Measurements from ENCODE around the gene MCC.

MCC gene

DNA sequence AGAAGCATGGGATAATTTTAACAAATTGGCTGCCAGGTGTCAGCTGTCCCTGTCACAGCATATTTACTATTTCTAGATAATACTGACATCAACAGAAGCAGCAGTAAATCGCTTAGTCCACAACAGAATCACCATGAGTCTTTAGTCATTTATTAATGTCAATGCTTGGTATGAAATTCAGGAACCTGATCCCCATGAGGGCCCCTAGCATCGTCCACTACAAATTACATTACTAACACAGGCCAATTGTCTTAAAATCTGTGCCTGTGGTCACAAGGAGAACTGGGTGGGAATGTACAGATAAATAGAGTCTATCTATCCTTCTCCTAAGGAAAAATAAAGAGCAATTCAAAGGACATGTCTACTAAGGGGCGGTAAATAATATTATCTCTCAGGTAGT lies 129.6 kb downstream of the MCC start:
- DNase-seq = no peak

DNA sequence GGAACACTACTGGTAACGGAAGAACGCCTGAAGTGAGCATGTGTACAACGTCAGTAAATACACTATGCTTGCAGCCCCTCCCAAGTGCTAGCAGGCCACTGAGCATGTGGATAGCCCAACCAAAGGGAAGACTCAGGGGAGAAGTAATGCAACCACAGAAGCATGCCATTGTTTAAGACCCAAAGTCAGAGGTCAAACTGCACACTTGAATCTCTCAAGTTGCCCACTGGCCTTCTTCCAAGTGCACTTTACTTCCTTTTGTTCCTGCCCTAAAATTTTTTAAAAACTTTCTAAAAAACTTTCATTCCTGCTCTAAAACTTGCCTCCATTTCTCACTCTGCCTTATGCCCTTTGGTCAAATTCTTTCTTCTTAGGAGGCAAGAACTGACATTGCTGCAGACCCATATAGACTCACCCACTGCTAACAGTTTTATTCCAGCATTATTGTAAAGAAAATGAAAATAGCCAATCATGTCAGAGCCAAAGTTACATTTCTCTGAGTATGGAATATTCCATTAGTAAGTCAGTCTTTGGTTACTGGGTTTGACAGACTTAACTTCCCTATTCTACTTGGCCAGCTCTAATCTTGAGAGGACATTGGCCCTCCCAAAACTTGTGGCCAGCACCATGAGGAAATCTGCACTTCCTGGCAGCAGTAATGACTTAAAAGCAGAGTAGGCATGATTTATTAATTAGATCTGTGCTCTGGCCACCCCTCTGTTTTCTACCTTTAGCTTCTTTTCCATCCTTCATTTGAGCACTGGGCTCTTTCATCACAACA lies 130.4 kb downstream of the MCC start:
- DNase-seq = no peak

GRCh38 chr5:113356487-113356886 lies 131.8 kb downstream of the MCC start:
- DNase-seq = no peak

GRCh38 chr5:113354055-113354454 lies 134.2 kb downstream of the MCC start:
- DNase-seq = no peak

- DNase-seq = no peak
These were observed 140.7 kb downstream of the MCC start for GRCh38 chr5:113347572-113347971.

- DNase-seq = no peak
These were observed 143.0 kb downstream of the MCC start for GRCh38 chr5:113344973-113345940.

DNA sequence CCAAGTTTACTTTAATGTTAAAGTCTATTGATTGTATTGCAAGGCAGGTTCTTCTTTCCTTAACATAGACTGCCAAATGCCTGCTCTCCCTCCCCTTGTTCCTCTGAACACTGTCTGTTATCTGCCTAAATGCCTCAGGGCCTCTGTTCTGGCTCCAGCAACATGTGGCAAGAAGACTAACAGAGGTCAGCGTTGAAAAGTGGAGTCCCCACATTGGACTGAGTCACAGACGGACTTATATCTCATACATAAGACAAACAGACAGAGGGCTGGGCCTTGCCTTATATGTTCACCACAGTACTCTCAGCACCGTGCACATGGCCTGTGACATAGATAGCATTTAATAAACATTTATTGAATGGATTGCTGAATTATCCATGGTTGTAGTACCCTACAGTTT lies 144.9 kb downstream of the MCC start:
- no peak for DNase-seq

- no peak for DNase-seq
These were observed 147.7 kb downstream of the MCC start for GRCh38 chr5:113340537-113340936.

DNA sequence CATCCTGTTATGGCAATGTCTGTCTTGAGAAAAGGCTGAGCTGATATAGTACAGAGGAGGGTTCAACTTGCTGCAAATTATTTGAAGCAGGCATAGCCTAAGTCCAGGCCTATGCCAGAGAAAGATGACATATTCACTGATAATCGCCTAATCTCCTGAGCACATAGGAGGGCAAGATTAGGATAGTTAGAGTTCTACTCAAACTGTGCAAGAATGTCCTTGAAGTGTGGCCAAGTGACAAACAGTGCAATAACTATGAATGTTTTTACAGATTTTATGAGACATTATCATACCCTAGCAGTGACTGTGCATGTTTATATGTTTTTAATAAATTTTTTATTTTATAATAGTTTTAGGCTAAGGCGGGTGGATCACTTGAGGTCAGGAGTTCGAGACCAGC lies 149.6 kb downstream of the MCC start:
- DNase-seq = no peak

- no peak for DNase-seq
These were observed 150.5 kb downstream of the MCC start for GRCh38 chr5:113337515-113338415.

DNA sequence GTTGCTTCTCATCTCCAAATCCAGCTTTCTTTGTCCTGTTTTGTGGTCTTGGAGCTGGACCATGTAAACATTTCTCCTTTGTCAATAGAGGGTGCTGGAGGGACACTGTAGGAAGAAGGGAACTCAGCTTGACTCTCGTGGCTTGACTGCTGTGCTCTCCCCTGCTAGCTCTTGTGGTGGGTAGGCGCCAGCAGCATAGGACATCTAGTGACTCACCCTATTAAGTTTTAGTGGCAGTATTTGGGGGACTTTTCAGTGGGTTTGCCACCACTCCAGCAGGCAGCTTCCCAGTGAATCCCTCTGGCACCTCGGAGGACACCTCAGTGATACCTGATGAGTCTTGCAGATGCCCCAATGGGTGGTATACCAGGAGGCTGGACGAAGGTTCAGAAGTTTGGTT lies 151.3 kb downstream of the MCC start:
- DNase-seq = no peak

DNA sequence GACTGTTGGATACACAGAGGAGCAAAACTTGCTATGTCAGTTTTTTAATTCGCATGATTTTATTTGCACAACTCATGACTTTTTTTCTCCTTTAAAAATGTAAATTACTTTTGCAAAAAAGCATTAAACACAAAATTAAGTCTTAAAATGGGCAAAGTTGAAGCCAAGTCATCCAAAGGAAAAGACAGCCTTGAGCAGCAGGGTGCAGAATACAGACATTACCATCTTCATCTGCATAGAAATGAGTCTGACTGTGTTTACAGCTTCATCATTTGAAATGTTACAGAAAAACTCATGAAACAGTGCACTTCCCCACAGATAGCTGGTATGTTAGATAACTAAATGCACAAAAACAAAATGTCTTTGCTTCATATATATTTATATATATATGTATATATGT lies 154.8 kb downstream of the MCC start:
- DNase-seq = no peak

GRCh38 chr5:113331209-113331551 lies 157.1 kb downstream of the MCC start:
- DNase-seq = no peak

GRCh38 chr5:113330533-113331208 lies 157.6 kb downstream of the MCC start:
- no peak for DNase-seq

GRCh38 chr5:113329981-113330380 lies 158.3 kb downstream of the MCC start:
- DNase-seq = no peak

GRCh38 chr5:113325054-113325453 lies 163.2 kb downstream of the MCC start:
- DNase-seq = no peak

DNA sequence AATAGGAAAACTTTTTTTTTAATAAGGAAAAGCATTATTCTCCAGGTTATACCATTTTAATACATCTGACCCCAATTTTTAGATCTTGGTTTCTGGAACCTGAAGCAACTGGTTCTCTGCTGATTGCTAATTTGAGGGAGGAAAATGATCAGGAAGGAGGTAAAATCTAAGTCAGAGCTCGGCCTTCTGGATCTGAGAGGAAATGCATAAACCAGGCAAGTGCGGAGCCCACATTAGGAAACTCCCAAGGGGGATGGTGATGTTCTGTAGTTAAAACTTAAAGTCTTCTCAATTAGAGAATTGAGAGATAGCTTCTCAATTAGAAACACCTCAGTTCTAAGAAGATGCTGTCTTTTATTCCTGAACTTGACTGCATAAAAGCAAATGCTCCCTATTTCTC lies 167.0 kb downstream of the MCC start:
- DNase-seq = no peak

- DNase-seq = no peak
These were observed 167.9 kb downstream of the MCC start for GRCh38 chr5:113320273-113320780.

DNA sequence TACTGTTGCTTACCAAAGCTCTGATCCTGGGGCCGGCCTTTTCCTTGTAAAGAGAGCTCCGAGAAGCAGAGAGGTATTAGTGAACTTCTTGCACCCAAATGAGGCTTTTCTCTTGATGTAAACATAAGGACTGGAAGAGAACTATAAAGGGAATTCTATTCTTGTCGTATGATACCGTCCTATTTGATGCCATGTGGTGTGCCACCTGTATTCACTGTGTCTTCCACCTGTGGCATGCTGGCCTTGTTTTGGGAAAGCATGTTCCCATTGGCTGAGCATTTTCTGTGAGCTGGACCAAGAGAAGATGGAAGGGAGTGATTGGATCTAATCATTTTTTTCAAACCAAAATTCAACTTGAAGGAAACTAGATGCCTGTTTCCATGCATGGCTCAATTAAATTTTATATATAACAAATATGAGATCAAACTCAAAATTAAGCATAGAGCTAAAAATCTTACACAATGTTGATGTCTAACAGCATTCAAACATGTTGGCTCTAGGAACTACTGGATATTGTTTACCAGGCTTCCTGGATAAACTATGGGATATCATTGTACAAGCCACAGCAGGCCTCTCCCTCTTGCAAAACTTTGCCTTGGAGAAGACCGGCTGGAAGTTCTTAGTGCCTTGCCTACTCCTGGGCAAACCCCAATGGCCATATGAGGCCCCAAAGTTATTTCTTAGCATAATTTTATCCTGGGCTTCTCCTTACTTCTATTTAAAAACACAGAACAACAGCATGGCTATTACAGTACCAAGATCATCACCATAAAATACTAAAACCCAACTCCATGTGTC lies 168.8 kb downstream of the MCC start:
- DNase-seq = no peak

GRCh38 chr5:113317636-113318035 lies 170.6 kb downstream of the MCC start:
- DNase-seq = no peak

DNA sequence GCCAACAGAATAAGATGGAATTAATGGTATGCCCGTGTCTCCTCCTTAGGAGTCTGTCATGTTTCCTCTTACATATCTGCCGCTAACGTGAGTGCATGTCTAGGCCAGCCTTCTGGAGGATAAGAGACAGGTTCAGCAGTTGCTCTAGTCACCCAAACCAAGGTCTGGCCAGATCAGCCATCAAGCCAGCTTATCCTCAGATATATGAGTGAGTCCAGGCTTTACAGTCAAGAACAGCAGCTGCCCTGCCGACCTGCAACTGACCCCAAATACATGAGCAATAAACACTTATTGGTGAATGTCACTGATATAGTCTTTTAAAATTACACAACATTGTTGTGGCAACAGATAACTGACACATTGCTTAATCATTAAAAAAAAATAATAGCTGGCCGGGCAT lies 177.0 kb downstream of the MCC start:
- no peak for DNase-seq
